NCI-H226 (cell line): ENCODE data around the gene GPR158.
A peak's percentile ranks its signal among the peaks of the same experiment; 100 is the strongest.

Experiments used
- DNase-seq: peaks from one replicate; pipeline ENCODE4 v3.0.0-alpha.2; 2015

Gene GPR158

DNA sequence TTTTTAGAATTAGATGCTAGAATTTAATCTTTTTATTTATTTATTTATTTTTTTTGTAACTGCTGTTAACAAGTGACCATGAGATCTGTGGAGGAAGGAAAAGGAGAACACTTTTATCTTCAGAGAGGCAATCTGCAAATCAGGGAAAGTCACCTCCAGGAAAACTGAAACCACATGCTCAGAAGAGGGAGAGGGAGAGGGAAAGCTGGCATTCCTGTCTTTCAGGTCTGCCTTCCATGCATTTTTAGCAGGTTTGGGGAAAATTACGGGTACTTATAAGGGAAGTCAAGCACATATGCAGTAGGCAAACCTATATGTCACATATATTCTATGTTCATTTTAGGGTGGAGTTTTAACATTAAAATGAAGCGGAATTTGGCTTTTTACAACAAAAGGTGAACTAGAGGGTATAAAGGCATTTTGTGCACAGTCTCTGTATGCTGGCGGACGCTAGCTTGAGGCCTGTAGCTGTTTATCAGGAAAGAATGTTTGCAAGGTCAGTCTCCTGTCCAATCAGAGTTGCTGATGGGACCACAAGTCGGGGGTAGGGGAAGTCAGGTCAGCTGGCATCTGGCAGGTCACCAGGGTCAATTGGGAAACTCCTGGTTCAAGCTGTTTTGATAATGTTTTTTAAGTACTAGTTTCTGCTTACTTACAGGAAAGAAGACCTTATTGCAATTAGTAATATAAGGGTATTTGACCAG lies 333.5 kb downstream of the GPR158 start:
- DNase-seq: no peak

- DNase-seq: no peak
Observed at GRCh38 chr10:25509151-25509550, 334.4 kb downstream of the GPR158 start.

GRCh38 chr10:25522294-25522693 lies 347.5 kb downstream of the GPR158 start:
- DNase-seq: no peak

DNA sequence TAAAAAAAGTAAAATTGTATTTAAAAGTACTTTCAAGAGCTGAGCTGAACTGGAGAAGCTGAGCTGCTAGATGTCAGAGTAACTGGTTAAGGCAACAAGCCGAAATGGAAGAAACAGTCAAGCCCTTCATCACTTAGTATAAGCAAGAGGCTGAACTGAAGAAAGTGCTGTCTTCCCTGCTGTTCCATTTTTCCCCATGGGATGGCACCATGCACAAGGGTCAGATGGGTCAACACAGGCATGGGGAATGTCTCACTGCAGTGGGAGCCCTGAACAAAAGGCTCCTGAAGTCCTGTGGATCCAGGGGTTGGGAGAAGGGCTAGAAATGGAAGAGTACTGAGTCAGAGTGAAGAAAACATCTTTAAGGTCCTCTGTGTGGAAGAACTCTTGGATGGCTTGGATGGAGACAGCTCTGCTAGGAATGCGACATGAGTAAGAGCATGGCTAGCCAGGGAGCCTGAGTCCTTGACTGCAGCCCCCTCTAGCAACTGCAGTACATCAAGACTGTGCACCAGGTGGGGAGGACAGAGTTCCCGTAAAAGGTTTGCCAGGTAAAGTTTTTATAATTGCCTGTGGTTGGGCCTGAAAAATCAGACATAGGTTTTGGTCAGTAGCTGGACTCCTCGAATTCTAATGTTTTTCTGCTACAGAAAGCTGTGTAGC lies 348.3 kb downstream of the GPR158 start:
- peak; percentile 22 for DNase-seq

- no peak for DNase-seq
Observed at GRCh38 chr10:25530306-25530705, 355.5 kb downstream of the GPR158 start.

DNA sequence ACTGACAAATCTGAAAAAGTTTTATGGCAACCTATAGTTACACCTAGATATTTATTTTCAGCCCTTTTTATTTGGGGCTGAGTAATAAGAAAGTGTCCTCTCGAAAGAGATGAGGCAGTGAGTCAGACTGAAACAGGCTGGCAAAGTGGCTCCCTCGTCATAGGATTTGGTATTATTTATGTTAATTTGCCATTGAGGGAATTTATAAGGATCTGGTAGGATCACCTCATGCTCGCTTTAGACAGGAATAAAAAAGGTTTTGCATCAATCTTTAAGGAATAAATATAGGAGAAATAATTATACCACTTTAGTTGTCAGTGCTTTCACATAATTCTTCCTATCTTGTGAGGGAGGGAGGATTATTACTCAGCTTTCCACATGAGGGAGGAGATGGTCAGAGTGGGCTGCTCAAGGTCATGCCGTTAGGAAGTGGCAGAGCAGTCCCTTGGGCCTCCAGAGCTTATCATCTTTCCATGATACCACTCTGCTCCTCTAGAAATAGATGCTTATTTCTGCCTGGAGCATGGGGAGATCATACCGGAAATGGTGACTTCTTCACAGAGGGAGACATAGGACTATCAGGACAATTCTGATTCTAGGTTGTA lies 356.8 kb downstream of the GPR158 start:
- DNase-seq: no peak

DNA sequence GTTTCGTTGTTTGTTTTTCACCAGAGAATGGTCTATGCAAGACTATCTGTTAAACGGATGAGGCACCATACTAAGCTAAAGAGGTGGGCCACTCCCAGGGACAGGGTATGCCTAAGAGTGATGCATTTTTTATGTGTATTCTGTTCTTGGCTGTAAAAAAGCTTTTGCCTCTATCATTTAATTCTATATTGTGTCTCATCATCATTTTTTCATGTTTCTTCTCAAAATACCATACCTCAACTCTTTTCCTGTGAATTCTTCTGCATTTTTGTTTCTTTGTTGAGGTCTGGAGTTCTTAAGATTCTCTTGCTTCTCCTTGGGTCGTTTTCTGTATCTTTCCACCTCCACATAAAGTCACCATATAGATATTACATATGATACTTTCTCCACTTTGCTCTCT lies 357.4 kb downstream of the GPR158 start:
- DNase-seq: no peak

DNA sequence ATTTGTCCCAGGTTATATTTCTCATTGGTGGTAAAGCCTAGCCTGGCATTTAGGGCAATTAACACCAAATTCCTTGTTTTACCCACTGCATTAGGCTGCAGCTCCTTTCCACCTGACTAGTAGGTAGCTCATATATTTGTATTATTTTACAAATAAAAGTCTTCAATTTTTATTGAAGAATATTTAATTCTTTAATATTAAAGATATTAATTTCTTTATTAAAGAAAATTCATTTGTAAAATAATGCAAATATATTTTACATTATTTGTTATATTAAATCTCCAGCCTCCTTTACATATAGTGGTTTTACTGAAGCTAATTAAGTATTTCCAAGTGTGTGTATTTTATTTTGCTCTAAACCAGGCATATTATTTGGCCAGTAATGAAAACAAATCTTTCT lies 361.2 kb downstream of the GPR158 start:
- no peak for DNase-seq

GRCh38 chr10:25547382-25547781 lies 372.6 kb downstream of the GPR158 start:
- peak; percentile 21 for DNase-seq

DNA sequence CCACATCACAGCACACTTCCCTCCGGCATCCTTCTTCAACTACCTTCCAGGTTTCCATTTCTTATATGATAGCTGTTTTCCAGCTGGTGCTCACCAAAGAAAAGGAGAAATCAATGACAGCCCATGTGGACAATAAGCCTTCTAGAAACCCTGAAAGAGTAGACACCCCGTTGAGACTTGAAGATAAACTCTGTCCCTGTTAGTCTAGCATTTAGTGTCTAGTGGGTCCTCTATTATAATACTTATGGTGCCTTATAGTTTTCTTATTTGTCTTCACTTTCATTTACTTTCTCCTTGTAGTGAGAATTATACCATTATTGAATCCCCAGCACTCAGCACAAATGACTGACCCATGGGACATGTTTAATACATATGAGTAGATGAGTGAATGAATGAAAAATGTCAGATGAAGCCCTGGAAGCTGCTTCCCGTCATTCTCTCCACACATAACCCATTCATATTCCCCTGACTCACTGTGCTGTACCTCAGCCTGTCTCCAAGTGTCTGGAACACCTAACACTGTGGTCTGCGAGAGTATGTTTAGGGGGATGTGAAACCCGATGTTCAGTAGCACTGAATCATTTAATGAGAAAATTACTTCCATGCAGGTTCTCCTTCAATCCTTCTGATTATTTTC lies 377.6 kb downstream of the GPR158 start:
- DNase-seq: no peak

GRCh38 chr10:25555865-25556264 lies 381.1 kb downstream of the GPR158 start:
- no peak for DNase-seq

- DNase-seq: peak; percentile 90
Observed at GRCh38 chr10:25556457-25556856, 381.7 kb downstream of the GPR158 start.

GRCh38 chr10:25557136-25557535 lies 382.3 kb downstream of the GPR158 start:
- DNase-seq: peak; percentile 65

GRCh38 chr10:25561758-25562157 lies 387.0 kb downstream of the GPR158 start:
- DNase-seq: no peak

DNA sequence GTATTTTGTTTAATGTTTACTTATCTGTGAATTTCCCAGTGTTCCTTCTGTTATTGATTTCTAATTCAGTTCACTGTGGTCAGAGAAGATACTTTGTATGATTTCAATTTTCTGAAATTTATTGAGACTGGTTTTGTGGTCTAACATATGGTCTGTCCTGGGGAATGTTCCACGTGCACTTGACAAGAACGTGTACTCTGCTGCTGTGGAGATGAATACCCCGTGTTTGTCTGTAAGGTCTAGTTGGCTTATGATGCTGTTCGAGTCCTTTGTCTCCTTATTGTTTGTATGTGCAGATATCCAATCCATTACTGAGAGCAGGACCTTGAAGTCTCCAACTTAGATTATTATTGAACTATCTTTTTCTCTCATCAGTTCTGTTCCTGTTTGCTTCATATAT lies 387.7 kb downstream of the GPR158 start:
- DNase-seq: no peak

DNA sequence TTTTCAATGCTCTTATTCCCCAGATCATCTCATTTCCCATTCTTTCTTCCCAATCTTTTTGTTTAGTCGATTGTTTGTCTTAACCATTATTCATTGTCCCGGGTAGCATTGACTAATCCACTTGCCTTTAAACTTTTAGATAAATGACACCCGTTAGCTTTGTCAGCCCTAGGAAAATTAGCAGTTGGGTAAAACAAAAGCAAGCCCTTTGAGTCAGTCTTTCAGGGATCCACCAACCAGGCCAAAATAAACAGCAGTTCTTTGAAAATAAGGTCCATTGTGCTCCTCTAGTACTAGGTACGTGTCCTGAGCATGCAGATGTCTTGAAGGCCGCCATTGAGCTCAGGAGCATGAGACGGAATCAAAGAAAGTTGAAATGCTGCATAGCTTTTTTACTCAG lies 389.6 kb downstream of the GPR158 start:
- DNase-seq: no peak

GRCh38 chr10:25565570-25565969 lies 390.8 kb downstream of the GPR158 start:
- DNase-seq: no peak

DNA sequence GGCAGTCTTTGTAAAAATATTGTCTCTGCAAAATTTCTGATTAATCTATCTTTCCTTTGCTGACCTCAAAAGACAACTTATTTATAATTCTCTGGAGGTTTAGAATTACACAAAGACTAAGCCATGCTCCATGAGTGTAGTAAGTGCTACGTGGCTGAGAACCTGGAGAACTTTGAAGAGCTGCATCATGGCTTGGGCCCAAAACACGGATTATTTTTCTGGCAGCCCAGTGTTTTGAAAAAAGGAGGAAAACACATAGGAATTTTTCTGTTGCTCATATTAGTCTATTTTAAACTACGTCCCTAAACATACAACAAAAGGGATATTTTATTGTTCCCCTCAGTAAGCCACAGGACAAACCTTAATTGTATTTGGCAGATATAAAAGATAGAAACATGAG lies 398.5 kb downstream of the GPR158 start:
- DNase-seq: no peak

- no peak for DNase-seq
Observed at GRCh38 chr10:25575343-25575742, 400.5 kb downstream of the GPR158 start.

GRCh38 chr10:25578061-25578460 lies 403.3 kb downstream of the GPR158 start:
- DNase-seq: no peak

DNA sequence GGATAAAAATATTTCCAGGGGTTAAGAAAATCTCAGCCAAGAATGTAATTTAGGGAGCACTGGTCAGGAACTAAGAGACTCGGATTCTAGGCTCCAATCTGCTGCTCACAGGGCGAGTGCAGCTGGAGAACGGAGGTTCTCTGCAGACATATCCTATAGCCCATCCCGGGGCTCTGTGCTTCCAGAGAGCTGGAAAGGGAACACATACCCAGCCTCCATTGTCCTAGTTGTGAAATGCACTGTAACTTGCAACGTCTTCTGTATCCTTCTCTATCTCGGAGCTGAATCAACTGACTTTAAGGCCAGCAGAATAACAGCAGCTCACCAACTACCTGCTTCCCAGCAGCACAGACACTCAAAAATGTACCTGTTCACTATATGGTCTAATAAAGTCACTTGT lies 408.2 kb downstream of the GPR158 start:
- no peak for DNase-seq

GRCh38 chr10:25600651-25601050 lies 425.9 kb downstream of the GPR158 start:
- no peak for DNase-seq

- no peak for DNase-seq
Observed at GRCh38 chr10:25604591-25604990, 429.8 kb downstream of the GPR158 start.

DNA sequence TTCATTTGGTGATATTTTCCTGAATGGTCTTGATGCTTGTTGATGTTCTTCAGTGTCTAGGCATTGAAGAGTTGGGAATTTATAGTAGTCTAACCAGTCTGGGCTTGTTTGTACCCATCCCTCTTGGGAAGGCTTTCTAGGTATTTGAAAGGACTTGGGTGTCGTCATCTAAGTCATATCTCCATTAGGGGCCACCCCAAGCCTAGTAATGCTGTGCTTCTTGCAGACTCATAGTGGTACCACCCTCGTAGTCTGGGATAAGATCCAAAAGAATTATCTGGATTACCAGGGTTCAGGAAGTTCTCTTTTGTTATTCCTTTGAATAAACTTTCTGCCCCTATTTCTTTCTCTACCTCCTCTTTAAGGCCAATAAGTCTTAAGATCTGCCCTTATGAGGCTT lies 439.9 kb downstream of the GPR158 start:
- no peak for DNase-seq
